ENCODE measurements around the gene SALL3.

DNA sequence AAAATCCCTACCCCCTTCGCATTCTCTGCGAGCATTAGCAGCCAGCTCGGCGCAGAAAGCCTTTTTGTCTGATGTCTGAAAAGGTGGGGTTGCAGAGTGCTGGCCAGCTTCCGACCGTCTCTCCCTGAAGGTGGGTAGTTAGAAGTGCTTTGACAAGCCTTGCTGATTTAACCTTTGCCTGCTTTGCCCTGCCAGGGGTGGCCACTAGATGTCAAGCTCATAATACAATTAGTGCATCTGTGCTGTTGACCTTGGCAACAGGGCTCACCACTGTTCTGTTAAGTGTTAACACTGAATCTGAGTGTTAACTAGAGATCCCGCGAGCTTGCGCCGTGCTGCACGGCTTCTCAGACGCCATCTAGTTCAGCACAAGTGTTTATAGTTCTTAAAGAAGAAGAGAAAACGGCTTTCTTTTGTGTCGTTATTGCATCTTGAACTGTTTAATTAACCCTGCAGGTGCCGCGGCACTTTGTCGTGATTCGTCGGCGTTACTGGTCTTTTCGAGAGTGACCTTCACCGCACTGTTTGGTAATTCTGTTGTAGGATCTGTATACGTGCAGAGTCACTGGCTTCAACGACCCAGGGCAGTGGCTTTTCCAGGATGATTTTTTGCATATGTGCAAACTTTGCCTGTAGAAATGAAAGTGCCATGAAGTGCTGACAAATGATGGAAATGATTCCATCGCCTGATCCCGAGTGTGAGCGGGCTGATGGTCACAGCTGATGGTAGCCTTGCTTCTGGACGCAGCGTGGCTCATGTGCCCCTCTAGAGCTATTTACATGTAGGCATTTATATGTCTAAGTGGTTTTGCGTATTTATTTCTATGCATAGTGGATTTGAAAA lies 5.5 kb downstream of the SALL3 start:
- TF ChIP-seq EZH2 (IDR thresholded peaks at IDR 0.05; ENCODE audit: borderline replicate concordance, low read depth, low read length, severe bottlenecking), result no peak
- TF ChIP-seq CTCF (IDR thresholded peaks at IDR 0.05; ENCODE audit: extremely low read depth in 1 of 2, insufficient read depth in 1 of 2, low read depth in 1 of 2, low read length in 2 of 2), result no peak
- no peak for TF ChIP-seq MAX (IDR thresholded peaks at IDR 0.05; ENCODE audit: insufficient read depth, insufficient read length)
- TF ChIP-seq POLR2A (IDR thresholded peaks at IDR 0.05; ENCODE audit: low read depth, low read length), result no peak
- TF ChIP-seq POLR2AphosphoS5 (IDR thresholded peaks at IDR 0.05; ENCODE audit: insufficient read depth, low read depth, low read length), result no peak
- TF ChIP-seq JUN (IDR thresholded peaks at IDR 0.05; ENCODE audit: borderline replicate concordance, insufficient read depth, insufficient read length, low read depth), result no peak
- no peak for TF ChIP-seq FOS (IDR thresholded peaks at IDR 0.05; ENCODE audit: borderline replicate concordance, insufficient read depth, low read length)

Data from endothelial cell of umbilical vein (primary cell).